ENCODE measurements around the gene COMMD9.

DNA sequence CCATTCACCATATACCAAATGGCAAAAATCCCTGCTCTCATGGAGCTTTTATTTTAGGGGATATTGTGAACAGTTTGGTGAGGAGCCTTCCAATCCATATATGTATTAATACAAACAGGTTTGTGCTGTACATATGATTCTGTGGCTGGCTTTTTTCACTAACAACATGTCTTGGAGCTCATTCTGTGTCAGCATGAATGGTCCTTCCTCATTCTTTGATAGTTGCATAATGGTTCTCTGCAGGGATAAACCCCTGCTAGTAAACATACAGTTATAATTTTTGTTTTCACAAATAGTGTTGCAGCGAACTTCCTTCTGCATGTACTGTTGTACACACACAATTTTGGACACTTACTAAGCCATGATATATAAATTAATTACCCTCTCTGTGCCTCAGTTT is 15.1 kb upstream of the COMMD9 start:
- TF ChIP-seq, protein P1, sequence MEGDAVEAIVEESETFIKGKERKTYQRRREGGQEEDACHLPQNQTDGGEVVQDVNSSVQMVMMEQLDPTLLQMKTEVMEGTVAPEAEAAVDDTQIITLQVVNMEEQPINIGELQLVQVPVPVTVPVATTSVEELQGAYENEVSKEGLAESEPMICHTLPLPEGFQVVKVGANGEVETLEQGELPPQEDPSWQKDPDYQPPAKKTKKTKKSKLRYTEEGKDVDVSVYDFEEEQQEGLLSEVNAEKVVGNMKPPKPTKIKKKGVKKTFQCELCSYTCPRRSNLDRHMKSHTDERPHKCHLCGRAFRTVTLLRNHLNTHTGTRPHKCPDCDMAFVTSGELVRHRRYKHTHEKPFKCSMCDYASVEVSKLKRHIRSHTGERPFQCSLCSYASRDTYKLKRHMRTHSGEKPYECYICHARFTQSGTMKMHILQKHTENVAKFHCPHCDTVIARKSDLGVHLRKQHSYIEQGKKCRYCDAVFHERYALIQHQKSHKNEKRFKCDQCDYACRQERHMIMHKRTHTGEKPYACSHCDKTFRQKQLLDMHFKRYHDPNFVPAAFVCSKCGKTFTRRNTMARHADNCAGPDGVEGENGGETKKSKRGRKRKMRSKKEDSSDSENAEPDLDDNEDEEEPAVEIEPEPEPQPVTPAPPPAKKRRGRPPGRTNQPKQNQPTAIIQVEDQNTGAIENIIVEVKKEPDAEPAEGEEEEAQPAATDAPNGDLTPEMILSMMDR (IDR thresholded peaks at IDR 0.05; ENCODE audit: low read depth, low read length): no peak
- TF ChIP-seq EZH2phosphoT487 (IDR thresholded peaks at IDR 0.05; ENCODE audit: low read depth): no peak

Data from OCI-LY3 (cell line).